ENCODE measurements around the gene ARHGEF2. TPM values are rescaled to one million over a fixed set of nuclear protein-coding genes. Genes with fewer than 3 reads are reported as not detected.

ARHGEF2 gene
- total and polyA plus RNA-seq, 2 of the 13 experiments (the other 11 are each of a cell fraction or from before 2014, with no cell fraction given), result 16.1 to 32.1 TPM

GRCh38 chr1:155967341-155968050 is 10.9 kb downstream of the ARHGEF2 start (continued):
- TF ChIP-seq ZSCAN5A (CRISPR knock-in tag; IDR thresholded peaks at IDR 0.05; ENCODE audit: borderline replicate concordance), result no peak
- TF ChIP-seq KDM4B (CRISPR knock-in tag; IDR thresholded peaks at IDR 0.05), result no peak
- no peak for TF ChIP-seq ZNF446 (CRISPR knock-in tag; IDR thresholded peaks at IDR 0.05)
- no peak for TF ChIP-seq HIVEP1 (CRISPR knock-in tag; IDR thresholded peaks at IDR 0.05)
- no peak for TF ChIP-seq SKI (IDR thresholded peaks at IDR 0.05; ENCODE audit: partially characterized antibody)
- no peak for TF ChIP-seq BRCA1 (CRISPR knock-in tag; IDR thresholded peaks at IDR 0.05)
- peak; percentile 24; the same call in 1 of the 2 replicates for TF ChIP-seq ZNF264 (CRISPR knock-in tag; IDR thresholded peaks at IDR 0.05)
- no peak for TF ChIP-seq HOXA9 (CRISPR knock-in tag; IDR thresholded peaks at IDR 0.05; ENCODE audit: borderline replicate concordance)
- TF ChIP-seq ZNF350 (CRISPR knock-in tag; IDR thresholded peaks at IDR 0.05; ENCODE audit: borderline replicate concordance, low read depth), result no peak
- no peak for TF ChIP-seq NONO (IDR thresholded peaks at IDR 0.05)
- no peak for TF ChIP-seq NONO (CRISPR knock-in tag; conservative IDR thresholded peaks at IDR 0.05)
- no peak for TF ChIP-seq ZBTB37 (CRISPR knock-in tag; IDR thresholded peaks at IDR 0.05)
- TF ChIP-seq ZIK1 (CRISPR knock-in tag; IDR thresholded peaks at IDR 0.05; ENCODE audit: borderline replicate concordance, low read depth), result no peak
- TF ChIP-seq DMTF1 (CRISPR knock-in tag; IDR thresholded peaks at IDR 0.05), result no peak
- no peak for TF ChIP-seq KLF13 (CRISPR knock-in tag; IDR thresholded peaks at IDR 0.05)
- TF ChIP-seq ZNF691 (CRISPR knock-in tag; IDR thresholded peaks at IDR 0.05; ENCODE audit: borderline replicate concordance, low read depth), result 0 out of 2 replicates have a peak, but pooled peaks have one; percentile 58
- TF ChIP-seq ZNF530 (CRISPR knock-in tag; IDR thresholded peaks at IDR 0.05; ENCODE audit: low read depth), result no peak
- peak; percentile 19; the same call in 1 of the 2 replicates for TF ChIP-seq ZNF143 (CRISPR knock-in tag; IDR thresholded peaks at IDR 0.05)
- peak; percentile 78; the same call in 1 of the 2 replicates for TF ChIP-seq KLF11 (CRISPR knock-in tag; IDR thresholded peaks at IDR 0.05)
- TF ChIP-seq ZNF12 (CRISPR knock-in tag; IDR thresholded peaks at IDR 0.05), result no peak
- no peak for TF ChIP-seq ZNF709 (CRISPR knock-in tag; IDR thresholded peaks at IDR 0.05)
- TF ChIP-seq POGZ (CRISPR knock-in tag; IDR thresholded peaks at IDR 0.05), result no peak; the same call in 1 of the 2 replicates
- no peak for TF ChIP-seq ATF2 (CRISPR knock-in tag; IDR thresholded peaks at IDR 0.05)
- TF ChIP-seq ZNF766 (CRISPR knock-in tag; IDR thresholded peaks at IDR 0.05; ENCODE audit: borderline replicate concordance), result no peak; the same call in 1 of the 2 replicates

Data from HepG2 (cell line).